Measurements from ENCODE around the gene IQGAP3. TPM values are rescaled to one million over a fixed set of nuclear protein-coding genes. Genes with fewer than 3 reads are reported as not detected.

The IQGAP3 gene
- total and polyA plus RNA-seq, 2 of the 4 experiments (the other 2 are of a cell fraction) = 12.5 to 13.6 TPM

GRCh38 chr1:156565519-156565918 lies 6.8 kb downstream of the IQGAP3 start:
- in situ Hi-C loops (cut with MboI; ENCODE audit: low sequenced_read_pairs) (no loop called here), intact Hi-C loops (cut with micrococcal nuclease) (no loop called here), dilution Hi-C loops (cut with HindIII; ENCODE audit: low sequenced_read_pairs, unreplicated experiment) (no loop called here)
- Histone ChIP-seq H4K91ac (ENCODE audit: insufficient read depth, low read depth, low read length) (no peak overlapping the region), H4K20me1 (ENCODE audit: insufficient read depth, low read length) (no peaks in the 10 kb centered on the region), H4K5ac (ENCODE audit: low read depth, low read length) (no peak overlapping the region), H2BK20ac (ENCODE audit: low read depth, low read length) (no peak overlapping the region), H2BK120ac (ENCODE audit: low read depth, low read length) (no peak overlapping the region), H3K27me3 (ENCODE audit: control insufficient read depth, insufficient read depth, low read length) (no peaks in the 10 kb centered on the region), H3K4me2 (ENCODE audit: low read depth, low read length) (no peak overlapping the region), H3K4me1 (ENCODE audit: control insufficient read depth, insufficient read depth, low read length) (peaks cover 2% of the 10 kb centered on the region; the same call in 1 of the 2 replicates), H3K23ac (ENCODE audit: low read depth, low read length) (no peak overlapping the region), H2AFZ (replicated peaks; ENCODE audit: low read length, poor library complexity) (no peak overlapping the region), H3K4ac (ENCODE audit: low read depth, low read length) (no peak overlapping the region), H3K14ac (replicated peaks; ENCODE audit: low read depth, low read length) (no peak overlapping the region), H3K9ac (ENCODE audit: low read depth, low read length) (no peak overlapping the region), H3K9me1 (ENCODE audit: insufficient read depth, low read length) (peaks cover 18% of the 10 kb centered on the region), H3K56ac (ENCODE audit: extremely low read depth, insufficient read depth, low read length) (no peak overlapping the region), H3K9me3 (ENCODE audit: control insufficient read depth, insufficient read depth, low read length) (no peaks in the 10 kb centered on the region), H2BK15ac (ENCODE audit: low read depth, low read length) (no peak overlapping the region), H3K18ac (ENCODE audit: low read depth, low read length) (no peak overlapping the region), H2AK5ac (ENCODE audit: low read depth, low read length) (no peak overlapping the region), H4K8ac (ENCODE audit: low read depth in 2 of 2, low read length in 2 of 2) (no peak overlapping the region), H2BK5ac (ENCODE audit: low read depth, low read length, poor library complexity, severe bottlenecking) (no peak overlapping the region), H2AK9ac (replicated peaks; ENCODE audit: low read depth, low read length, poor library complexity) (no peak overlapping the region), H3K36me3 (ENCODE audit: control insufficient read depth, insufficient read depth, low read length) (peaks cover 23% of the 10 kb centered on the region), H3K4me3 (ENCODE audit: insufficient read depth, low read depth, low read length) (no peak overlapping the region), H3K79me1 (ENCODE audit: low read depth in 1 of 2, low read length in 2 of 2) (peaks cover 10 to 24% of the 10 kb centered on the region in 2 experiments), H3K27ac (ENCODE audit: insufficient read depth, low read length) (no peak overlapping the region)
- DNase-seq = no peak
- ChIA-PET CTCF (no interaction called here), POLR2A (ENCODE audit: unreplicated experiment) (no interaction called here)
- no TSS peak for BruUV-seq (replicated peaks)
- TF ChIP-seq RFX5 (IDR thresholded peaks at IDR 0.05; ENCODE audit: low read depth, low read length) (no peak), POLR2A (IDR thresholded peaks at IDR 0.05; ENCODE audit: low read depth, low read length) (no peak), RCOR1 (IDR thresholded peaks at IDR 0.05; ENCODE audit: insufficient replicate concordance, low read length) (no peak), SMC3 (IDR thresholded peaks at IDR 0.05; ENCODE audit: low read depth, low read length) (no peak), BHLHE40 (IDR thresholded peaks at IDR 0.05; ENCODE audit: low read depth, low read length) (no peak), MAZ (IDR thresholded peaks at IDR 0.05; ENCODE audit: borderline replicate concordance, low read depth, low read length) (no peak), MXI1 (IDR thresholded peaks at IDR 0.05; ENCODE audit: borderline replicate concordance, low read depth, low read length) (no peak), CHD1 (IDR thresholded peaks at IDR 0.05; ENCODE audit: low read depth, low read length) (no peak)
- TF ChIP-seq, protein P1, sequence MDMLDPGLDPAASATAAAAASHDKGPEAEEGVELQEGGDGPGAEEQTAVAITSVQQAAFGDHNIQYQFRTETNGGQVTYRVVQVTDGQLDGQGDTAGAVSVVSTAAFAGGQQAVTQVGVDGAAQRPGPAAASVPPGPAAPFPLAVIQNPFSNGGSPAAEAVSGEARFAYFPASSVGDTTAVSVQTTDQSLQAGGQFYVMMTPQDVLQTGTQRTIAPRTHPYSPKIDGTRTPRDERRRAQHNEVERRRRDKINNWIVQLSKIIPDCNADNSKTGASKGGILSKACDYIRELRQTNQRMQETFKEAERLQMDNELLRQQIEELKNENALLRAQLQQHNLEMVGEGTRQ (IDR thresholded peaks at IDR 0.05; ENCODE audit: low read depth, low read length) = no peak
- WGBS, 2 experiments (ENCODE audit: extremely low coverage in 2 of 2, insufficient read length in 1 of 2) = no CpG with 5 or more reads among the region's 2 CpGs
- ATAC-seq (ENCODE audit: low read depth) = no peak
